Neuron (in vitro differentiated cells): Measurements from ENCODE around the gene KCNT2.

Experiments
- H2AFZ ChIP-seq: one replicate; pipeline ENCODE4 v1.6.1; 2013; ENCODE audit warnings: low read depth, mild to moderate bottlenecking, inconsistent platforms, low read length, moderate library complexity
- H3K27me3 ChIP-seq: one replicate; pipeline ENCODE4 v1.6.1; 2013; ENCODE audit warnings: low read length; ENCODE audit not compliant: insufficient read depth
- H3K36me3 ChIP-seq: one replicate; pipeline ENCODE4 v1.6.1; 2013; ENCODE audit warnings: low read length; ENCODE audit not compliant: insufficient read depth
- H3K4me1 ChIP-seq: one replicate; pipeline ENCODE4 v1.6.1; 2013; ENCODE audit warnings: low read length; ENCODE audit not compliant: insufficient read depth
- H3K4me3 ChIP-seq: 2 replicates; pipeline ENCODE4 v1.5.1; 2013; ENCODE audit warnings: mild to moderate bottlenecking, low read length, moderate library complexity
- H3K9me3 ChIP-seq: one replicate; pipeline ENCODE4 v1.6.1; 2013; ENCODE audit warnings: low read length

Gene KCNT2

DNA sequence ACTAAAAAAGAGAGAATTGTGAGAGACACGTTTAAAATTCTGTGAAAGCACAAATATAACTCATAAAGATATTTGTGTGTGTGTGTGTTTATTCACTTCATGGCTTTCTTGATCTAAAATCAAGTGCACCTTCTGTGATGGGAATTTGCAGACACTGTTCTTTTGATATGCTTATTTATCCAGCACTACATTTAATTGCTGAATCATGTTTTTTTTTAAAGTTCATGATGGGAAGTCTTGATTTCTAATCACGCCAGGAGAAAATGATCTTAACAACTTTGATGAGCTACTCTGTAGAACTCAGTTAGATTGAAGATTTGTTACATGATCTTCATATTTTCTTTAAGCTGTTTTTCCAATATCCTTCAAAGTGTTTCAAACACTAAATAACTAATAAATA lies 35.0 kb downstream of the KCNT2 start:
- Histone ChIP-seq H3K36me3 (peaks cover 4% of the 10 kb centered on the region), H3K4me1 (peaks cover 6% of the 10 kb centered on the region), H3K27me3 (no peaks in the 10 kb centered on the region), H2AFZ (no peak overlapping the region), H3K9me3 (no peaks in the 10 kb centered on the region), H3K4me3 (no peak overlapping the region)

- peaks cover 2% of the 10 kb centered on the region for H3K36me3 ChIP-seq
- no peaks in the 10 kb centered on the region for H3K4me1 ChIP-seq
- no peak overlapping the region for H2AFZ ChIP-seq
- no peak overlapping the region for H3K4me3 ChIP-seq
- H3K9me3 ChIP-seq, result peaks cover 4% of the 10 kb centered on the region
- H3K27me3 ChIP-seq, result no peaks in the 10 kb centered on the region
Observed at GRCh38 chr1:196567238-196567637, 41.0 kb downstream of the KCNT2 start.

- Histone ChIP-seq H3K27me3 (no peaks in the 10 kb centered on the region), H3K4me3 (no peak overlapping the region), H3K9me3 (peaks cover 4% of the 10 kb centered on the region), H3K4me1 (no peaks in the 10 kb centered on the region), H2AFZ (no peak overlapping the region), H3K36me3 (no peaks in the 10 kb centered on the region)
Observed at GRCh38 chr1:196563768-196564167, 44.5 kb downstream of the KCNT2 start.

- no peaks in the 10 kb centered on the region for H3K27me3 ChIP-seq
- H3K4me1 ChIP-seq, result no peaks in the 10 kb centered on the region
- H3K36me3 ChIP-seq, result no peaks in the 10 kb centered on the region
- H3K4me3 ChIP-seq, result no peak overlapping the region
- no peak overlapping the region for H2AFZ ChIP-seq
- H3K9me3 ChIP-seq, result peaks cover 2% of the 10 kb centered on the region
Observed at GRCh38 chr1:196559314-196559713, 48.9 kb downstream of the KCNT2 start.

- no peaks in the 10 kb centered on the region for H3K27me3 ChIP-seq
- peaks cover 3% of the 10 kb centered on the region for H3K9me3 ChIP-seq
- H3K4me3 ChIP-seq, result no peak overlapping the region
- no peak overlapping the region for H2AFZ ChIP-seq
- no peaks in the 10 kb centered on the region for H3K36me3 ChIP-seq
- H3K4me1 ChIP-seq, result no peaks in the 10 kb centered on the region
Observed at GRCh38 chr1:196558411-196558810, 49.8 kb downstream of the KCNT2 start.

- Histone ChIP-seq H3K4me3 (no peak overlapping the region), H3K27me3 (no peaks in the 10 kb centered on the region), H3K4me1 (no peaks in the 10 kb centered on the region), H3K36me3 (no peaks in the 10 kb centered on the region), H2AFZ (no peak overlapping the region), H3K9me3 (peaks cover 3% of the 10 kb centered on the region)
Observed at GRCh38 chr1:196557797-196558196, 50.4 kb downstream of the KCNT2 start.

- peaks cover 3% of the 10 kb centered on the region for H3K9me3 ChIP-seq
- no peak overlapping the region for H3K4me3 ChIP-seq
Observed at GRCh38 chr1:196550731-196551130, 57.5 kb downstream of the KCNT2 start.

DNA sequence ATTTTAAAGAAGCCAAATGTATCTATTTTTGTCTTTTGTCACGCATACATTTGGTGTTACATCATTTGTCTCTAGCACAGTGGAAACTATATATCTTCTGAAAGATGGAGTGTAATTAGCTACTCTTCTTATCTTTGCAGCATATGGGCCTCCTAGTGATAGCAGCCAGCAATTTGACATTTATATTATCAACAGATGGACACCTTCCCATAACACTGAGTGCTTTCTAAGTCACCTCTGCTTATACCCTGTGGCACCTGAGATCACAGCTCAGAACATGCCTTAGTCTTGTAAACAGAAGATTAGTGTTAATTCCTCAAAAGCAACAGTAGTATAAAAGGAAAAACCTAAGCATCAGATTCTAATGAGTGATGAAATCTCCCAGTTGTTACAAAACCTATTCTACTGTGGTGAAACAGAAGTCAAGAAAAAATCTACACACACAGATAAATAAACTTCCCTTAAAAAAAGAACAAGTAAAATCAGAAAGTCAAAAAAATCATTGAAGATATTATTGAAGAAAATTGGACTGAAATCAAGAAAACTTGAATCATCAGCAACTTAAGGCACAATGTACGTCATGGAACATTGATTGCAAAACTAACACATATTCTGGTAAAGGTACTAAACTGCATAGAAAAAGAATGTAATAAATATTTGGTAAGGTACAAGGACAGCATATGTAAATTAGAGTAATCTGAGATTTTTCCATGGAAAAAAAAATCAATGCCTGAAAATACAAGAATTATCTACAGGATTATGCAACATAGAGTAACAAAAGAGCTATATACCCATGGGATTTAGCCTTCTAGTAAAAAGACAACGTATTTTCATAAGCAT lies 61.7 kb downstream of the KCNT2 start:
- no peaks in the 10 kb centered on the region for H3K9me3 ChIP-seq

More at GRCh38 chr1:196550731-196551130, 57.5 kb downstream of the KCNT2 start:
- Histone ChIP-seq H2AFZ (no peak overlapping the region), H3K4me1 (no peaks in the 10 kb centered on the region), H3K36me3 (no peaks in the 10 kb centered on the region), H3K27me3 (no peaks in the 10 kb centered on the region)

DNA sequence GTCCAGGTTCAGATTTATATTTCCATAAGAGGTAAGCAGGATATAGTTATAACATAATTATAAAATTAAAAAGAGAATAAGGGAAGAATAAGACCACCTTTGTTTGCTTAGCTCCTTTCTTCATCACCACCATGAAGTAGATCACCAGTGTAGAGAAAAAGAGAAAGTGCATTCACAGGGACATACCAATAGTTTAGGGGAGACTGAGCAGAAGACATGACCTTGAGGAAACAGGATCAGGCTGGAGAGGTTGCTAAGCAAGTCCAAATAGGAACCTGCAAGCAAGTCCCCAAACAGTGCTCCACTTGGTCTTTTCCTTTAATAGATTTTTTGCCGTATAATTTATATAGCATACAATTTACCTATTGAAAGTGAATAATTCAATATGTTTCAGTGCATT lies 63.0 kb downstream of the KCNT2 start:
- H2AFZ ChIP-seq, result no peak overlapping the region
- no peaks in the 10 kb centered on the region for H3K36me3 ChIP-seq
- no peaks in the 10 kb centered on the region for H3K4me1 ChIP-seq
- H3K27me3 ChIP-seq, result no peaks in the 10 kb centered on the region
- H3K9me3 ChIP-seq, result no peaks in the 10 kb centered on the region
- no peak overlapping the region for H3K4me3 ChIP-seq

More for the DNA sequence above, 61.7 kb downstream of the KCNT2 start:
- Histone ChIP-seq H3K4me3 (no peak overlapping the region), H3K36me3 (no peaks in the 10 kb centered on the region), H3K27me3 (no peaks in the 10 kb centered on the region), H3K4me1 (no peaks in the 10 kb centered on the region), H2AFZ (no peak overlapping the region)

DNA sequence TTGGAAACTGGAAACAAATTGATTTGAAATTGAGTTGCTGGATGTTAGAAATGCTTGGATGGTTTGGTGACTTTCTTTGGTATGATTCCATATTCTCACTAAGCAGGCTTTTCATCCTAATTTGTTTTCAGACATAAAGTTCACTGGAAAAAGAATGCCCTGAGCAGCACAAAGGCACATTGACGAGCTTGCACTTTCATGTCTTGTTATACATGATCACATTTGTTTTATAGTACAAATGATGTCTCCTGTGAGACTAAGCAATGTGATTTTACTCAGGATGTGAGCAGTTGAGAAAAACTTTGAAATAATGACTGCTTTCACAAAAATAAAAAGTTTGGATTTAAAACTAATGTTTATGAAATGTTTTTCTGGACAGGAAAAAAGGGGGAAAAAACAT lies 63.6 kb downstream of the KCNT2 start:
- Histone ChIP-seq H2AFZ (no peak overlapping the region), H3K27me3 (no peaks in the 10 kb centered on the region), H3K9me3 (no peaks in the 10 kb centered on the region), H3K4me1 (no peaks in the 10 kb centered on the region), H3K4me3 (no peak overlapping the region), H3K36me3 (no peaks in the 10 kb centered on the region)

GRCh38 chr1:196543833-196544232 lies 64.4 kb downstream of the KCNT2 start:
- Histone ChIP-seq H3K4me3 (no peak overlapping the region), H3K36me3 (no peaks in the 10 kb centered on the region), H3K9me3 (no peaks in the 10 kb centered on the region), H3K4me1 (no peaks in the 10 kb centered on the region), H2AFZ (no peak overlapping the region), H3K27me3 (no peaks in the 10 kb centered on the region)

GRCh38 chr1:196538473-196538872 lies 69.8 kb downstream of the KCNT2 start:
- H3K4me3 ChIP-seq, result no peak overlapping the region
- no peak overlapping the region for H2AFZ ChIP-seq
- H3K4me1 ChIP-seq, result no peaks in the 10 kb centered on the region
- H3K36me3 ChIP-seq, result no peaks in the 10 kb centered on the region
- H3K9me3 ChIP-seq, result peaks cover 28% of the 10 kb centered on the region
- no peaks in the 10 kb centered on the region for H3K27me3 ChIP-seq

DNA sequence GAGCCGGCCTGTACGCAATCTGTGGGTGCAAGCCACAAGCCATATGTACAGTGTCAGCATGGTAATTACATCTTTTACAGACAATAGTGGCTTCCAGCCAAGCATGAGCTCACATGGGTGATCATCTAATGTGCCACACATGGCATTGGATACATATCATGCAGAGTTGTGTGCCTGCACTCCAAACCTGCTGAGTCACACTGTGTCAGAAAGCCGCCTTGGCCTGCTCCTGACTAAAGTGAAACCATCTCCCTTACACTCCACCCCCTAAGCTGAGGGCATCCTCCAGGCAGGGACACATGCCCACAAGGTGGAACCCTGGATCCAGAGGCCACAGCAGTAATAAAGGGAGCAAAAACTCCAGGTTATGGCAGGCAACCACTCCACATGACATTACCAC lies 72.5 kb downstream of the KCNT2 start:
- Histone ChIP-seq H3K36me3 (no peaks in the 10 kb centered on the region), H3K4me1 (no peaks in the 10 kb centered on the region), H3K27me3 (no peaks in the 10 kb centered on the region), H2AFZ (no peak overlapping the region), H3K4me3 (no peak overlapping the region), H3K9me3 (peaks cover 28% of the 10 kb centered on the region)
